K562 (cell line): Measurements from ENCODE around the gene ICAM3. TPM values are rescaled to one million over a fixed set of nuclear protein-coding genes. Genes with fewer than 3 reads are reported as not detected.
A peak's percentile ranks its signal among the peaks of the same experiment; 100 is the strongest.

Experiments used
- EP300 ChIP-seq: IDR thresholded peaks from 2 replicates; pipeline ENCODE4 v1.6.1; 2012; ENCODE audit warnings: low read length, improper control_type of control experiment
- FOXA3 ChIP-seq, 2 experiments: fragments of 450-650 bp in 1 of 2; sonication (generic) in 1 of 2; formaldehyde crosslinking; IDR thresholded peaks in 1 of 2; conservative IDR thresholded peaks in 1 of 2; 2 replicates each; pipeline versions ENCODE4 v1.4.0 to v1.8.0; 2020 to 2022; ENCODE audit warnings: mild to moderate bottlenecking in 2 of 2, missing genetic modification reagents in 1 of 2
- FOXM1 ChIP-seq, 2 experiments: fragments of 450-650 bp in 1 of 2; sonication (generic) in 1 of 2; formaldehyde crosslinking in 1 of 2; IDR thresholded peaks; 2 replicates each; pipeline versions ENCODE4 v1.6.1 to v1.9.0; 2017 to 2022; ENCODE audit warnings: low read depth in 2 of 2, mild to moderate bottlenecking in 2 of 2, missing genetic modification reagents in 1 of 2, moderate library complexity in 1 of 2
- KDM5B ChIP-seq: fragments of 200-600 bp; sonication (generic); IDR thresholded peaks from 2 replicates; pipeline ENCODE4 v1.6.1; 2012; ENCODE audit warnings: low read depth, mild to moderate bottlenecking, moderate library complexity, low read length, control low read depth, inconsistent platforms; ENCODE audit not compliant: insufficient replicate concordance
- MYC ChIP-seq, 2 experiments: fragments of 250-450 bp in 1 of 2; sonication (Bioruptor Pico) in 1 of 2; IDR thresholded peaks; 2 replicates each; pipeline versions ENCODE4 v1.5.1 to v1.6.1; 2012 to 2021; ENCODE audit warnings: low read depth in 2 of 2, borderline replicate concordance in 1 of 2, improper control_type of control experiment in 1 of 2, low read length in 1 of 2, mild to moderate bottlenecking in 1 of 2, moderate library complexity in 1 of 2
- PML ChIP-seq: IDR thresholded peaks from 2 replicates; pipeline ENCODE4 v1.6.1; 2012; ENCODE audit warnings: low read length, inconsistent platforms
- POU5F1 ChIP-seq: fragments of 150-350 bp; IDR thresholded peaks from 2 replicates; pipeline ENCODE4 v1.6.1; 2014; ENCODE audit warnings: borderline replicate concordance, low read length, low read depth, mild to moderate bottlenecking; ENCODE audit not compliant: partially characterized antibody
- RBM39 ChIP-seq: fragments of 200-400 bp; formaldehyde crosslinking; optimal IDR thresholded peaks from 2 replicates; pipeline ENCODE3; 2018; ENCODE audit warnings: low read depth, low read length
- SIN3A ChIP-seq, 2 experiments: fragments of 150-350 bp in 1 of 2; IDR thresholded peaks; 2 replicates each; pipeline ENCODE4 v1.6.1; 2011 to 2016; ENCODE audit warnings: borderline replicate concordance in 2 of 2, low read depth in 2 of 2, low read length in 2 of 2, mild to moderate bottlenecking in 2 of 2, moderate library complexity in 2 of 2; ENCODE audit not compliant: control insufficient read depth in 1 of 2
- SRF ChIP-seq, 2 experiments: fragments of 250-450, 450-650 bp in 1 of 2; sonication (Bioruptor Pico) in 1 of 2; sonication (generic) in 1 of 2; formaldehyde crosslinking; IDR thresholded peaks; 2 replicates each; pipeline versions ENCODE4 v1.5.0 to v1.5.1; 2020 to 2022; ENCODE audit warnings: mild to moderate bottlenecking in 1 of 2, missing genetic modification reagents in 1 of 2
- ZBTB7A ChIP-seq: IDR thresholded peaks from 2 replicates; pipeline ENCODE4 v1.6.1; 2011; ENCODE audit warnings: low read depth, mild to moderate bottlenecking, low read length, moderate library complexity, borderline replicate concordance; ENCODE audit not compliant: control insufficient read depth
- ZNF175 ChIP-seq: fragments of 200-800 bp; sonication (Bioruptor generic); IDR thresholded peaks from 2 replicates; pipeline ENCODE4 v1.6.1; 2016; ENCODE audit warnings: low read depth, mild to moderate bottlenecking, missing genetic modification characterization, missing compliant biosample characterization
- ZNF384 ChIP-seq: IDR thresholded peaks from 2 replicates; pipeline ENCODE4 v1.6.1; 2012; ENCODE audit warnings: low read depth, low read length, improper control_type of control experiment
- ZNF551 ChIP-seq: fragments of 250-450 bp; sonication (Bioruptor Pico); IDR thresholded peaks from 2 replicates; pipeline ENCODE4 v1.5.0; 2021; ENCODE audit warnings: mild to moderate bottlenecking, moderate library complexity
- polyA plus RNA-seq, 8 experiments: library from polyadenylated mRNA; depleted of rRNA in 4 of 8; stranded (reverse) in 5 of 8; unstranded in 3 of 8; fragments of >200 nt; fragmentation: Nextera tagmentation in 2 of 8; fragmentation: Illumina TruSeq in 1 of 8; extraction: Ambion mirVana in 2 of 8; extraction: Trizol in 1 of 8; gene quantifications; 2 replicates each; pipeline versions ENCODE4 v1.2.1 to v1.2.3, GENCODE V29; 2011 to 2014; ENCODE audit warnings: inconsistent platforms in 1 of 8, missing spikeins in 1 of 8
- total RNA-seq, 7 experiments: library from RNA; depleted of rRNA in 6 of 7; stranded (reverse); fragments of >200 nt in 6 of 7; fragmentation: Illumina TruSeq in 2 of 7; extraction: Trizol in 2 of 7; gene quantifications; 2 replicates each; pipeline versions ENCODE4 v1.2.1 to v1.2.3, GENCODE V29; 2011 to 2021; ENCODE audit warnings: low replicate concordance in 1 of 7
- TF ChIP-seq, protein P1 (sequence below): fragments of 450-650 bp; formaldehyde crosslinking; IDR thresholded peaks from 2 replicates; pipeline ENCODE4 v1.4.0; 2022; ENCODE audit warnings: mild to moderate bottlenecking, moderate library complexity
- TF ChIP-seq, protein P2 (sequence below): fragments of 250-450 bp; sonication (Bioruptor Pico); IDR thresholded peaks from 2 replicates; pipeline ENCODE4 v1.8.0; 2022; ENCODE audit warnings: moderate library complexity, mild to moderate bottlenecking, inconsistent platforms
- TF ChIP-seq, protein P3 (sequence below): fragments of 450-650 bp; IDR thresholded peaks from 2 replicates; pipeline ENCODE4 v1.6.1; 2018; ENCODE audit not compliant: partially characterized antibody

Gene ICAM3
- total and polyA plus RNA-seq, 9 of the 15 experiments (the other 6 are each of a cell fraction or from before 2014, with no cell fraction given): 6.5 to 39.5 (median 24.2) TPM

DNA sequence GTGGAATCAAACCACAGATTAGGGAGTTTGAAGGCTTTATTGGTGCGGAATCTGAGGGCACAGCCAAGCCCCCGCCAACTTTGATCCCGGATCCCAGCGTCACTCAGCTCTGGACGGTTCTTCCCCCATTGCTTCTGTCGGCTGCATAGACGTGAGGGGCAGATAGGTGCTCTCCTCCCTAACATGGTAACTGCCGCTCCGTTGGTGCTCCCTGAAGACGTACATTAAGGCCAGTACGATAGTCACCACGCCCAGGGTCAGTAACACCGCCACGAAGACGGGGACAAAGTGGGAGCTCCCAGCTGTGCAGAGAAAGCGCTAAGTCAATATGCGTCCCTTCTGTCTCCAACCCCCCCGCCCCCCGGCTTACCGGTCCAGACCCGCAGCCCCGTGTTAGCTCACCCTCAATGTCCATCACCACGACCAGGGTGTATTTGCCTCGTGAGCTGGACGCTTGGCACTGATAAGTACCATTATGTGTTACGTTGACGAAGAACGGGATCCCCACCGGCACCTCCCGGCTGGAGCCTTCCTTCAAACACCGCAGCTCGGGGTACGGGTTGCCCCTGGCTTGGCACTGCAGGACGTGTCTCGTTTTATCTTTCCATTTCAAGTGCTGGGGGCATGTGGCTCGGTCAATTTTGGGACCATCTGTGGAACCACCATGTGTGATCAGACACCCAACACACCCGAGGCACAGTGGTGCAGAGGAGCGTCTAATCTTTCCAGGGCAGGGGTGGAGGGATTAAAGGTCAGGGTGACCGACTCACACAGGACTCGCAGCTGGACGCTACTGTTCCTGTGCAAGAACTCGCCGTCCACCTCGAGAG, 5.5 kb downstream of the ICAM3 start (continued):
- TF ChIP-seq ZBTB7A: peak; percentile 62; the same call in 1 of the 2 replicates
- TF ChIP-seq FOXA3 (CRISPR knock-in tag; conservative IDR thresholded peaks at IDR 0.05 in 1 of 2, IDR thresholded peaks at IDR 0.05 in 1 of 2): peak; percentile 36 to 95; a peak in 2 of 4 replicates
- 0 out of 2 replicates have a peak, but pooled peaks have one; percentile 40 for TF ChIP-seq PML
- no peak for TF ChIP-seq ZNF175 (CRISPR knock-in tag)
- TF ChIP-seq SIN3A (IDR thresholded peaks at IDR 0.05; ENCODE audit: borderline replicate concordance in 2 of 2, control insufficient read depth in 1 of 2, low read depth in 2 of 2, low read length in 2 of 2): 0 out of 4 replicates have a peak, but pooled peaks have one; percentile 13 to 31
- no peak for TF ChIP-seq ZNF551 (CRISPR knock-in tag)
- peak; percentile 39 for TF ChIP-seq KDM5B
- TF ChIP-seq MYC (IDR thresholded peaks at IDR 0.05; ENCODE audit: low read depth, low read length): no peak
- TF ChIP-seq MYC (CRISPR knock-in tag; IDR thresholded peaks at IDR 0.05; ENCODE audit: borderline replicate concordance, low read depth): no peak
- peak; percentile 21 for TF ChIP-seq RBM39
- TF ChIP-seq, protein P1, sequence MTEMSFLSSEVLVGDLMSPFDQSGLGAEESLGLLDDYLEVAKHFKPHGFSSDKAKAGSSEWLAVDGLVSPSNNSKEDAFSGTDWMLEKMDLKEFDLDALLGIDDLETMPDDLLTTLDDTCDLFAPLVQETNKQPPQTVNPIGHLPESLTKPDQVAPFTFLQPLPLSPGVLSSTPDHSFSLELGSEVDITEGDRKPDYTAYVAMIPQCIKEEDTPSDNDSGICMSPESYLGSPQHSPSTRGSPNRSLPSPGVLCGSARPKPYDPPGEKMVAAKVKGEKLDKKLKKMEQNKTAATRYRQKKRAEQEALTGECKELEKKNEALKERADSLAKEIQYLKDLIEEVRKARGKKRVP (CRISPR knock-in tag): no peak
- no peak for TF ChIP-seq FOXM1 (IDR thresholded peaks at IDR 0.05; ENCODE audit: low read depth)
- TF ChIP-seq FOXM1 (CRISPR knock-in tag; IDR thresholded peaks at IDR 0.05; ENCODE audit: low read depth): no peak; the same call in 1 of the 2 replicates
- no peak for TF ChIP-seq ZNF384
- no peak for TF ChIP-seq POU5F1
- TF ChIP-seq, protein P2, sequence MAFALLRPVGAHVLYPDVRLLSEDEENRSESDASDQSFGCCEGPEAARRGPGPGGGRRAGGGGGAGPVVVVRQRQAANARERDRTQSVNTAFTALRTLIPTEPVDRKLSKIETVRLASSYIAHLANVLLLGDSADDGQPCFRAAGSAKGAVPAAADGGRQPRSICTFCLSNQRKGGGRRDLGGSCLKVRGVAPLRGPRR (CRISPR knock-in tag): no peak
- no peak for TF ChIP-seq SRF (CRISPR knock-in tag; IDR thresholded peaks at IDR 0.05)
- TF ChIP-seq EP300: peak; percentile 1; the same call in 1 of the 2 replicates
- TF ChIP-seq, protein P3, sequence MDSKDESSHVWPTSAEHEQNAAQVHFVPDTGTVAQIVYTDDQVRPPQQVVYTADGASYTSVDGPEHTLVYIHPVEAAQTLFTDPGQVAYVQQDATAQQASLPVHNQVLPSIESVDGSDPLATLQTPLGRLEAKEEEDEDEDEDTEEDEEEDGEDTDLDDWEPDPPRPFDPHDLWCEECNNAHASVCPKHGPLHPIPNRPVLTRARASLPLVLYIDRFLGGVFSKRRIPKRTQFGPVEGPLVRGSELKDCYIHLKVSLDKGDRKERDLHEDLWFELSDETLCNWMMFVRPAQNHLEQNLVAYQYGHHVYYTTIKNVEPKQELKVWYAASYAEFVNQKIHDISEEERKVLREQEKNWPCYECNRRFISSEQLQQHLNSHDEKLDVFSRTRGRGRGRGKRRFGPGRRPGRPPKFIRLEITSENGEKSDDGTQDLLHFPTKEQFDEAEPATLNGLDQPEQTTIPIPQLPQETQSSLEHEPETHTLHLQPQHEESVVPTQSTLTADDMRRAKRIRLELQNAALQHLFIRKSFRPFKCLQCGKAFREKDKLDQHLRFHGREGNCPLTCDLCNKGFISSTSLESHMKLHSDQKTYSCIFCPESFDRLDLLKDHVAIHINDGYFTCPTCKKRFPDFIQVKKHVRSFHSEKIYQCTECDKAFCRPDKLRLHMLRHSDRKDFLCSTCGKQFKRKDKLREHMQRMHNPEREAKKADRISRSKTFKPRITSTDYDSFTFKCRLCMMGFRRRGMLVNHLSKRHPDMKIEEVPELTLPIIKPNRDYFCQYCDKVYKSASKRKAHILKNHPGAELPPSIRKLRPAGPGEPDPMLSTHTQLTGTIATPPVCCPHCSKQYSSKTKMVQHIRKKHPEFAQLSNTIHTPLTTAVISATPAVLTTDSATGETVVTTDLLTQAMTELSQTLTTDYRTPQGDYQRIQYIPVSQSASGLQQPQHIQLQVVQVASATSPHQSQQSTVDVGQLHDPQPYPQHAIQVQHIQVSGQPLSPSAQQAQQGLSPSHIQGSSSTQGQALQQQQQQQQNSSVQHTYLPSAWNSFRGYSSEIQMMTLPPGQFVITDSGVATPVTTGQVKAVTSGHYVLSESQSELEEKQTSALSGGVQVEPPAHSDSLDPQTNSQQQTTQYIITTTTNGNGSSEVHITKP: peak; percentile 5
